NB4 (cell line): ENCODE measurements around the gene MT4.

Experiments
- DNase-seq: peaks from one replicate; pipeline ENCODE4 v3.0.0; 2010; ENCODE audit warnings: low read depth
- H3K4me3 ChIP-seq: one replicate; pipeline ENCODE4 v1.5.1; 2011; ENCODE audit warnings: mild to moderate bottlenecking, low read depth, low read length, moderate library complexity
- CTCF ChIP-seq: IDR thresholded peaks from one replicate; pipeline ENCODE4 v1.5.1; 2012; ENCODE audit warnings: low read depth, low read length
- MAX ChIP-seq: IDR thresholded peaks from 2 replicates; pipeline ENCODE4 v1.6.1; 2011; ENCODE audit warnings: low read depth, low read length
- MYC ChIP-seq: IDR thresholded peaks from 2 replicates; pipeline ENCODE4 v1.6.1; 2011; ENCODE audit warnings: low read depth, low read length
- POLR2A ChIP-seq: IDR thresholded peaks from 2 replicates; pipeline ENCODE4 v1.6.1; 2011; ENCODE audit warnings: mild to moderate bottlenecking; ENCODE audit not compliant: insufficient read length; ENCODE audit errors: extremely low read depth

MT4 gene

GRCh38 chr16:56549744-56550385 lies 15.0 kb upstream of the MT4 start:
- no peak for TF ChIP-seq MAX
- TF ChIP-seq POLR2A: no peak
- TF ChIP-seq CTCF: no peak
- no peak overlapping the region for H3K4me3 ChIP-seq
- no peak for DNase-seq

- no peak overlapping the region for H3K4me3 ChIP-seq
- TF ChIP-seq POLR2A: no peak
- no peak for TF ChIP-seq MYC
- TF ChIP-seq MAX: no peak
- no peak for TF ChIP-seq CTCF
- DNase-seq: peak; percentile 11
Observed at GRCh38 chr16:56551796-56552738, 12.8 kb upstream of the MT4 start.

GRCh38 chr16:56554441-56554840 lies 10.4 kb upstream of the MT4 start:
- no peak overlapping the region for H3K4me3 ChIP-seq
- no peak for DNase-seq
- no peak for TF ChIP-seq POLR2A
- no peak for TF ChIP-seq CTCF
- TF ChIP-seq MYC: no peak
- TF ChIP-seq MAX: no peak

DNA sequence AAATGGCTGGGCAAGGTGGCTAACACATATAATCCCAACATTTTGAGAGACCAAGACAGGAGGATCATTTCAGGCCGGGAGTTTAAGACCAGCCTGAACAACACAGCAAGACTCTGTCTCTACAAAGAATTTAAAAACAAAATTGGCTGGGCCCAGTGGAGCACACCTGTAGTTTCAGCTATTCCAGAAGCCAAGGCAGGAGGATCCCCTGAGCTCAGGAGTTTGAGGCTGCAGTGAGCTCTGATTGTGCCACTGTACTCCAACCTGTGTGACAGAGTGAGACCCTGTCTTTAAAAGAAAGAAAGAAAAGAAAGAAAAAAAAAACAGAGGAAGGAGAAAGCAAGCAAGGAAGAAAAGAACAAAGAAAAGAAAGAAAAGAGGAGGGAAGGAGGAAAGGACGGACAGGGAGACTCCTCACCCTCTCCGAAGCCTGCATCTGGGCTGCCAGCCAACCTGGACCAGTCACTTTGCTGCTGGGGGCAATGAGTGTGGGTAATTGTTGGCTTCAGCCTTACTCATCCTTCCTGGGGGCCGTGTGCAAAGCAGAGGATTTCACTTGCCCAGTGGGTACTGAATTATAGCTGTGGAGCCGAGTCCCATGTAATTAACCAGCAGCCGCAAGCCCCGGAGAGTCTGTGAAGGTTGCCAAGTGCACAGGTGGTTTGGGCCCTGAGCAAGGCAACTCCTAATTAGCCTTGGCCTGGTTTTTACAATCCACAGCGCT lies 6.7 kb upstream of the MT4 start:
- DNase-seq: no peak
- no peak overlapping the region for H3K4me3 ChIP-seq
- TF ChIP-seq POLR2A (no peak), MAX (no peak)

DNA sequence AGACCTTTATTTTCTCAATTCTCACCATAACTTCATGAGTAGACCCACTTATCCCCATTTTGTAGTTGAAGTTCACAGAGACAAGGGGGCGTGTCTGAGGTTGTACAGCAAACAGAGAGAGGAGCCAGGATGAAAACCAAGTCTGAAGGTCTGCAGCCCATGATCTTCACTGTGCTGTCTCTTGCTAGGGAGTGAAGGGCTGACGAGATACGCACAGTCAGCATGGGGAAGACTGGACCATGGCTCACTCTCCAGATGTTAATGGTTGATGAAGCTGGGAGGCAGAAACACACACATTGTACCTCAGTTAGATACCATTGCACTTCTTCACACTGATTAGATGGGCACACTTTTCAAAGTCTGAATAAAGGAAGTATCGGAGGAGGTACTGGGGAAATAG lies 5.8 kb upstream of the MT4 start:
- DNase-seq: no peak
- no peak for TF ChIP-seq MYC
- no peak for TF ChIP-seq MAX
- no peak for TF ChIP-seq CTCF
- no peak for TF ChIP-seq POLR2A
- H3K4me3 ChIP-seq: no peak overlapping the region
